Neuronal stem cell (in vitro differentiated cells): Measurements from ENCODE around the gene IMP3.
A peak's percentile ranks its signal among the peaks of the same experiment; 100 is the strongest.

ENCODE experiments used
- DNase-seq: peaks from one replicate; pipeline ENCODE4 v3.0.0-alpha.2; 2013; ENCODE audit warnings: low spot score
- H2AFZ ChIP-seq: one replicate; pipeline ENCODE4 v1.6.1; 2013; ENCODE audit warnings: mild to moderate bottlenecking, low read length, inconsistent platforms
- H2AK5ac ChIP-seq: 2 replicates; pipeline ENCODE4 v1.6.1; 2013; ENCODE audit warnings: low read depth, mild to moderate bottlenecking, inconsistent platforms, low read length, moderate library complexity, mixed read lengths
- H2BK120ac ChIP-seq: 2 replicates; pipeline ENCODE4 v1.6.1; 2013; ENCODE audit warnings: low read depth, mild to moderate bottlenecking, inconsistent platforms, low read length, moderate library complexity, mixed read lengths
- H2BK12ac ChIP-seq: one replicate; pipeline ENCODE4 v1.6.1; 2013; ENCODE audit warnings: low read length, inconsistent platforms
- H2BK15ac ChIP-seq: 2 replicates; pipeline ENCODE4 v1.6.1; 2013; ENCODE audit warnings: mild to moderate bottlenecking, low read length, inconsistent platforms, mixed read lengths
- H2BK5ac ChIP-seq: one replicate; pipeline ENCODE4 v1.6.1; 2013; ENCODE audit warnings: inconsistent platforms, mild to moderate bottlenecking, low read length, moderate library complexity
- H3K14ac ChIP-seq: one replicate; pipeline ENCODE4 v1.6.1; 2013; ENCODE audit warnings: low read length, inconsistent platforms
- H3K18ac ChIP-seq: 2 replicates; pipeline ENCODE4 v1.6.1; 2013; ENCODE audit warnings: low read length, inconsistent platforms
- H3K23ac ChIP-seq: 2 replicates; pipeline ENCODE4 v1.6.1; 2013; ENCODE audit warnings: low read depth, mild to moderate bottlenecking, mixed read lengths, low read length, inconsistent platforms; ENCODE audit not compliant: poor library complexity
- H3K27ac ChIP-seq: replicated peaks from 3 replicates; pipeline ENCODE4 v1.5.1; 2013; ENCODE audit warnings: low read length, inconsistent platforms
- H3K27me3 ChIP-seq, 3 experiments: 2 replicates each; pipeline ENCODE4 v1.6.1; 2013; ENCODE audit warnings: low read length in 3 of 3, mild to moderate bottlenecking in 2 of 3, inconsistent platforms in 1 of 3, low read depth in 1 of 3, mixed read lengths in 1 of 3, moderate library complexity in 1 of 3; ENCODE audit not compliant: control insufficient read depth in 3 of 3, insufficient read depth in 3 of 3
- H3K36me3 ChIP-seq, 2 donors: replicated peaks in 1 of 2; 2 replicates each; pipeline ENCODE4 v1.6.1; 2013; ENCODE audit warnings: low read length in 2 of 2; ENCODE audit not compliant: control insufficient read depth in 2 of 2, insufficient read depth in 2 of 2
- H3K4ac ChIP-seq: 2 replicates; pipeline ENCODE4 v1.6.1; 2013; ENCODE audit warnings: inconsistent platforms, mild to moderate bottlenecking, low read length, moderate library complexity
- H3K4me1 ChIP-seq, 2 donors: 1 replicate in 1 of 2; 2 replicates in 1 of 2; pipeline ENCODE4 v1.6.1; 2013; ENCODE audit warnings: low read length in 2 of 2, low read depth in 1 of 2; ENCODE audit not compliant: control insufficient read depth in 2 of 2, insufficient read depth in 1 of 2
- H3K4me2 ChIP-seq: one replicate; pipeline ENCODE4 v1.6.1; 2013; ENCODE audit warnings: mild to moderate bottlenecking, low read length, inconsistent platforms; ENCODE audit not compliant: insufficient read depth, poor library complexity, severe bottlenecking
- H3K4me3 ChIP-seq, 2 donors: 2 replicates each; pipeline ENCODE4 v1.5.1; 2013; ENCODE audit warnings: low read length in 2 of 2, mild to moderate bottlenecking in 2 of 2, inconsistent platforms in 1 of 2, moderate library complexity in 1 of 2
- H3K79me1 ChIP-seq: one replicate; pipeline ENCODE4 v1.6.1; 2013; ENCODE audit warnings: low read depth, mild to moderate bottlenecking, inconsistent platforms, low read length, moderate library complexity
- H3K9ac ChIP-seq: one replicate; pipeline ENCODE4 v1.6.1; 2013; ENCODE audit warnings: mild to moderate bottlenecking, low read depth, low read length, inconsistent platforms; ENCODE audit not compliant: poor library complexity
- H3K9me3 ChIP-seq, 2 donors: replicated peaks in 1 of 2; 2 replicates each; pipeline versions ENCODE3 to v1.6.1; 2013; ENCODE audit warnings: low read length in 2 of 2, mild to moderate bottlenecking in 2 of 2, inconsistent platforms in 1 of 2, low read depth in 1 of 2, mixed read lengths in 1 of 2, moderate library complexity in 1 of 2; ENCODE audit not compliant: control insufficient read depth in 2 of 2, insufficient read depth in 1 of 2
- H4K8ac ChIP-seq: one replicate; pipeline ENCODE4 v1.6.1; 2013; ENCODE audit warnings: low read depth, mild to moderate bottlenecking, inconsistent platforms, low read length, moderate library complexity
- H4K91ac ChIP-seq: one replicate; pipeline ENCODE4 v1.6.1; 2013; ENCODE audit warnings: low read length, low read depth, mild to moderate bottlenecking, inconsistent platforms; ENCODE audit not compliant: poor library complexity
- WGBS, 2 donors: extraction: QIAGEN DNeasy Blood & Tissue Kit; methylation state at CpG; one replicate each; pipeline ENCODE4 v1.1.7; 2013; ENCODE audit warnings: missing lambda C conversion rate in 2 of 2, mixed read lengths in 1 of 2; ENCODE audit not compliant: insufficient read length in 2 of 2, insufficient replicate concordance in 1 of 2; ENCODE audit errors: extremely low coverage in 2 of 2; 5-methylcytosine and 5-hydroxymethylcytosine counted together

IMP3 gene

GRCh38 chr15:75675579-75676404 is 35.8 kb upstream of the IMP3 start:
- WGBS, 2 donors = no CpG with 5 or more reads among the region's 41 CpGs
- Histone ChIP-seq H2BK120ac (no peak overlapping the region), H3K4me1 (peaks cover 12 to 31% of the 10 kb centered on the region in 2 donors), H3K14ac (peak overlapping the region; percentile 63), H3K79me1 (no peaks in the 10 kb centered on the region), H2AFZ (no peak overlapping the region), H4K8ac (no peak overlapping the region), H3K36me3 (no peaks in the 10 kb centered on the region), H2BK12ac (no peak overlapping the region), H3K9ac (peak overlapping the region; percentile 52), H2BK15ac (no peak overlapping the region), H3K4ac (no peak overlapping the region), H3K9me3 (no peaks in the 10 kb centered on the region), H2AK5ac (peak overlapping the region; percentile 26), H3K18ac (peak overlapping the region; percentile 45), H2BK5ac (no peak overlapping the region), H4K91ac (peak overlapping the region; percentile 59), H3K23ac (peak overlapping the region; percentile 38), H3K27me3 (no peaks in the 10 kb centered on the region), H3K27ac (no peak overlapping the region), H3K4me3 (no peak overlapping the region), H3K4me2 (no peak overlapping the region)
- DNase-seq = no peak

- H3K4ac ChIP-seq = no peak overlapping the region
- H3K9ac ChIP-seq = no peak overlapping the region
- no peak overlapping the region for H3K14ac ChIP-seq
- H2BK120ac ChIP-seq = no peak overlapping the region
- H3K36me3 ChIP-seq = no peaks in the 10 kb centered on the region
- H2BK15ac ChIP-seq = no peak overlapping the region
- WGBS, 2 donors = no CpG with 5 or more reads among the region's 8 CpGs
- H2AFZ ChIP-seq = no peak overlapping the region
- no peak overlapping the region for H4K8ac ChIP-seq
- H3K4me2 ChIP-seq = no peak overlapping the region
- no peak overlapping the region for H2BK12ac ChIP-seq
- H3K27ac ChIP-seq = no peak overlapping the region
- DNase-seq = no peak
- H2AK5ac ChIP-seq = peak overlapping the region; percentile 41
- no peak overlapping the region for H3K23ac ChIP-seq
- no peaks in the 10 kb centered on the region for H3K79me1 ChIP-seq
- H3K4me3 ChIP-seq = no peak overlapping the region
- no peaks in the 10 kb centered on the region for H3K9me3 ChIP-seq
- H3K4me1 ChIP-seq = peaks cover 9 to 26% of the 10 kb centered on the region in 2 donors
- no peak overlapping the region for H2BK5ac ChIP-seq
- H3K27me3 ChIP-seq = no peaks in the 10 kb centered on the region
- no peak overlapping the region for H3K18ac ChIP-seq
- no peak overlapping the region for H4K91ac ChIP-seq
Observed at GRCh38 chr15:75674366-75674765, 34.3 kb upstream of the IMP3 start.

DNA sequence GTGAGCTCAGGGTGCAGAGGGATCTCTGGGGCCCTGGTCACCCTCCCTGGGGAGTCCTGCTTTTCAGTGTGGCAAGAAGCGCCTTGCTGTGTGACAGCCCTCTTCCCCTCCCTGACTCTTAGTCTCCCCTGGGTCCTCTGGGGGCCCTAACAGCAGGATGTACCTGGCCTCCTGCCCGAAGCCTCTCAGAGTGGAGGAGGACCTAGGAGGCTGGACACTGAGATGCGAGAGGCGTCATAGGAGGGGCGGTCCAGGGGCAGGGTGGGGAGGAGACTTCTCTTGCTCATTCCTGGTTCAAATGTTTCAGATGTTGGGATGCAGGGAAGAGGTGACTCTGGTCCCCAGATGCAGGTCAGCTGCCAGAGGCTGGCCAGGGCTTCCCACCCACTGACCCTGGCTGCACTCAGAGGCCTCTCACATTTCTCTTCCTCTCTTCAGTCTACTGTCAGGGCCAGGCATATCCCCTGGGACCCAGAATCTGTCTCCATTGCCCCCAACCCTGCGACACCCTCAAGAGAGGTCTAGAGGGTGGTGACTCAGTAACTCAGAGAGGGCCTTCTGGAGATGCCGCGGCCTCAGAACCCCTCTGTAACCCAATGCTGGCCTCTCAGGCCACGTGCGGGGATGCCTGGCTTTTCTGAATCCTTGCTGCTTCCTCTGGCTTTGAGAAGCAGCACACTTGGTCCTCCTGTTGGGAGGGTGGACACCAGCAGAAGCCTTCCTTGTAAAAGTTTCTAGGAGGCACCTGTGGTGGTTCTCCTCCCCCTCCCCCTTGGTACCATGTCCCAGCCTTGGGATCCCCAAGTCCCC is 33.6 kb upstream of the IMP3 start:
- H3K4ac ChIP-seq = no peak overlapping the region
- H3K14ac ChIP-seq = no peak overlapping the region
- peak overlapping the region; percentile 51 for H2AK5ac ChIP-seq
- peaks cover 9 to 26% of the 10 kb centered on the region in 2 donors for H3K4me1 ChIP-seq
- no peaks in the 10 kb centered on the region for H3K79me1 ChIP-seq
- H3K23ac ChIP-seq = peak overlapping the region; percentile 27
- H4K8ac ChIP-seq = no peak overlapping the region
- no peak overlapping the region for H2AFZ ChIP-seq
- H3K4me2 ChIP-seq = no peak overlapping the region
- no peak overlapping the region for H2BK12ac ChIP-seq
- no peak overlapping the region for H4K91ac ChIP-seq
- no peak overlapping the region for H2BK15ac ChIP-seq
- no peak overlapping the region for H3K9ac ChIP-seq
- no peak overlapping the region for H2BK120ac ChIP-seq
- H2BK5ac ChIP-seq = peak overlapping the region; percentile 30
- no CpG with 5 or more reads among the region's 10 CpGs for WGBS, 2 donors
- no peak for DNase-seq
- H3K18ac ChIP-seq = peak overlapping the region; percentile 68
- H3K9me3 ChIP-seq = no peaks in the 10 kb centered on the region
- H3K36me3 ChIP-seq = no peaks in the 10 kb centered on the region
- H3K4me3 ChIP-seq = no peak overlapping the region
- H3K27ac ChIP-seq = no peak overlapping the region
- H3K27me3 ChIP-seq = no peaks in the 10 kb centered on the region
